ENCODE results near the gene FOXK1. TPM values are rescaled to one million over a fixed set of nuclear protein-coding genes. Genes with fewer than 3 reads are reported as not detected.
"Not testable (repeated sequence)": the region's sequence is repeated elsewhere in the genome, so short reads cannot be mapped to it uniquely, and the experiment has no call there.

The FOXK1 gene
- polyA plus RNA-seq, 1 experiment: 3.4 TPM

DNA sequence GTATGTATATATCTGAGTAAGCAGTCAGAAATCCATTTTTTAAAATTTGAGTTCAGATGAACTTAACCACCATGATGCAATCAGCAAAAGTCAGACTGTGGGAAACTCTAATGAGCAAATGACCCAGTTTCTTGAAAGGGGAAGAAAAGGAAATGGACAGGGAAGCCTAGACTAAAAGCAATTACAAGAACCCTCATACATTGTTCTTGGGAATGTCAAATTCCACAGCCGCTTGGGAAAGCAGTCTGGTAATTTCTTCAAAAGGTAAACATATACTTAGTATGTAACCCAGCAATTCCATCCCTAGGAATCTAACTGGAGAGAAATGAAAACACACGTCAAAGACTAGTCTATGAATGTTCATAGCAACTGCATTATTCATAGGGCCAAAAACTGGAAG is 16.4 kb upstream of the FOXK1 start:
- ChIA-PET POLR2A (no interaction called here), CTCF (interaction anchor here (0.6 to 1.0 kb wide), 2 partner anchors 16 to 111 kb away, joined by 3 read pairs; no protein-coding TSS in a partner anchor)

GRCh38 chr7:4667776-4668509 is 14.2 kb upstream of the FOXK1 start:
- peak overlapping the region; percentile 17 for H3K4me3 ChIP-seq (ENCODE audit: low read depth, low read length)
- POLR2A ChIA-PET: interaction anchor here (0.8 to 2.5 kb wide), 6 partner anchors 15 to 107 kb away, joined by 3 to 12 read pairs (median 4); partner anchors contain the start of gene AP5Z1

More for the DNA sequence above, 16.4 kb upstream of the FOXK1 start:
- H3K9me3 ChIP-seq (ENCODE audit: control insufficient read depth, insufficient read depth, low read length): no peaks in the 10 kb centered on the region
- H3K4me3 ChIP-seq (ENCODE audit: low read depth, low read length): no peak overlapping the region
- peak overlapping the region; percentile 88 for H3K27ac ChIP-seq (ENCODE audit: low read depth, low read length)
- no peaks in the 10 kb centered on the region for H3K27me3 ChIP-seq (ENCODE audit: control insufficient read depth, insufficient read depth, low read length)
- TF ChIP-seq CTCF (IDR thresholded peaks at IDR 0.05; ENCODE audit: low read depth, low read length): no peak
- peak; percentile 88 for DNase-seq (ENCODE audit: low read depth, low spot score)

GRCh38 chr7:4668510-4668847 is 13.6 kb upstream of the FOXK1 start:
- Histone ChIP-seq H3K27ac (ENCODE audit: low read depth, low read length) (peak overlapping the region; percentile 98), H3K9me3 (ENCODE audit: control insufficient read depth, insufficient read depth, low read length) (peaks cover 3% of the 10 kb centered on the region; the same call in 1 of the 2 replicates), H3K4me3 (ENCODE audit: low read depth, low read length) (no peak overlapping the region), H3K27me3 (ENCODE audit: control insufficient read depth, insufficient read depth, low read length) (no peaks in the 10 kb centered on the region)
- TF ChIP-seq CTCF (IDR thresholded peaks at IDR 0.05; ENCODE audit: low read depth, low read length): no peak
- POLR2A ChIA-PET: interaction anchor here (0.8 to 2.5 kb wide), 5 partner anchors 15 to 107 kb away, joined by 3 to 12 read pairs (median 5); partner anchors contain the start of gene AP5Z1
- CTCF ChIA-PET: interaction anchor here (1.1 to 1.5 kb wide), 3 partner anchors 9 to 27 kb away, joined by 3 to 6 read pairs (median 4); no protein-coding TSS in a partner anchor
- no peak for DNase-seq (ENCODE audit: low read depth, low spot score)

More at GRCh38 chr7:4667776-4668509, 14.2 kb upstream of the FOXK1 start:
- peak; percentile 72 for DNase-seq (ENCODE audit: low read depth, low spot score)
- H3K9me3 ChIP-seq (ENCODE audit: control insufficient read depth, insufficient read depth, low read length): no peaks in the 10 kb centered on the region
- H3K27ac ChIP-seq (ENCODE audit: low read depth, low read length): peak overlapping the region; percentile 98
- TF ChIP-seq CTCF (IDR thresholded peaks at IDR 0.05; ENCODE audit: low read depth, low read length): no peak
- H3K27me3 ChIP-seq (ENCODE audit: control insufficient read depth, insufficient read depth, low read length): no peaks in the 10 kb centered on the region
- CTCF ChIA-PET: interaction anchor here (1.1 to 1.5 kb wide), 3 partner anchors 9 to 26 kb away, joined by 3 to 6 read pairs (median 4); no protein-coding TSS in a partner anchor

DNA sequence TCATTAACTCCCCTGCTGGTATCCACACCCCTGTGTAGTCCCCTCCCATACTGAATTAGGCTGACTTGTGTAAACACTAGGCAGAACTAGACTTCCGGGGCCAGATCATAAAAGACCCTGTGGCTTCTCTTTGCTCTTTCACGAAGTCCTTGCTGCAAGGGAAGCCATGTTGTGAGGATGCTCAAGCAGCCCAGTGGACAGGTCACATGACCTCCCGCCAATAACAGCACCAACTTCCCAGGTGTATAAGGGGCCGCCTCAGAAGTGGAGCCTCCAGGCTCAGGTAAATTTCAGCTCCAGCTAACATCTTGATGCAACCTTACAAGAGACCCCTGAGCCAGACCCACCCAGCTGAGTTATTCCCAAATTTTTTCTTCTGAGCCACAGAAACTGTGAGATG is 11.3 kb upstream of the FOXK1 start:
- no peak for DNase-seq (ENCODE audit: low read depth, low spot score)
- TF ChIP-seq CTCF (IDR thresholded peaks at IDR 0.05; ENCODE audit: low read depth, low read length): no peak
- Histone ChIP-seq H3K4me3 (ENCODE audit: low read depth, low read length) (no peak overlapping the region), H3K27ac (ENCODE audit: low read depth, low read length) (no peak overlapping the region), H3K27me3 (ENCODE audit: control insufficient read depth, insufficient read depth, low read length) (no peaks in the 10 kb centered on the region), H3K9me3 (ENCODE audit: control insufficient read depth, insufficient read depth, low read length) (peaks cover 16% of the 10 kb centered on the region)
- POLR2A ChIA-PET: no interaction called here
- CTCF ChIA-PET: no interaction called here

DNA sequence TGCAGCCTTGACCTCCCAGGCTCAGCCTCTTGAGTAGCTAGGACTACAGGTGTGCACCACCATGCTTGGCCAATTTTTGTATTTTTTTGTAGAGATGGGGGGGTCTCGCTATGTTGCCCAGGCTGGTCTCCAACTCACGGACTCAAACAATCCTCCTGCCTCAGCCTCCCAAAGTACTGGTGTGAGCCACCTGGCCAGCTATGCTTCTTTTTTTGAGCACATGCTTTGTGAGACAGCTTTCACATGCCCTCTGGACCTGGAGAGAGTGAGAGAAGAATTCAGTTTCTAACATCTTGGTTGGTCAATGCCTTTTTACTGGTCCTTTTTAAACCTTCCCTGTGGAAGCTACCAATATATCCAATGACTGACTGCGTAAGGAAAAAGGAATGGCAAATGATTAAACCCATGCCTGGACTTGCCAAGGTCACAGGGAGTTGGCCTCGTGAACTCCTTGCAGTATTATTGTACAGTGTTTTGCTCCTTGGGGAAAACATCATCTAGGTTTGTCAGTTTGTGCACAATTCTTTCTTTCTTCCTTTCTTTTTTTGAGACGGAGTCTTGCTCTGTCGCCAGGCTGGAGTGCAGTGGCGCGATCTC is 6.2 kb upstream of the FOXK1 start:
- CTCF ChIA-PET: no interaction called here
- DNase-seq (ENCODE audit: low read depth, low spot score): no peak
- Histone ChIP-seq H3K9me3 (ENCODE audit: control insufficient read depth, insufficient read depth, low read length) (peaks cover 16% of the 10 kb centered on the region), H3K27me3 (ENCODE audit: control insufficient read depth, insufficient read depth, low read length) (no peaks in the 10 kb centered on the region), H3K4me3 (ENCODE audit: low read depth, low read length) (no peak overlapping the region), H3K27ac (ENCODE audit: low read depth, low read length) (no peak overlapping the region)
- no peak for TF ChIP-seq CTCF (IDR thresholded peaks at IDR 0.05; ENCODE audit: low read depth, low read length)
- POLR2A ChIA-PET: no interaction called here

GRCh38 chr7:4677518-4677917 is 4.6 kb upstream of the FOXK1 start:
- CTCF ChIA-PET; POLR2A ChIA-PET; H3K4me3 ChIP-seq (ENCODE audit: low read depth, low read length); H3K27me3 ChIP-seq (ENCODE audit: control insufficient read depth, insufficient read depth, low read length); H3K27ac ChIP-seq (ENCODE audit: low read depth, low read length); DNase-seq (ENCODE audit: low read depth, low spot score): not testable (repeated sequence)
- H3K9me3 ChIP-seq (ENCODE audit: control insufficient read depth, insufficient read depth, low read length): peaks cover 16% of the 10 kb centered on the region
